Left lung (tissue), 10 donors: ENCODE results near the gene CDKN2AIPNL. TPM values are rescaled to one million over a fixed set of nuclear protein-coding genes. Genes with fewer than 3 reads are reported as not detected.
A peak's percentile ranks its signal among the peaks of the same experiment; 100 is the strongest.
"Not testable (repeated sequence)": the region's sequence is repeated elsewhere in the genome, so short reads cannot be mapped to it uniquely, and the experiment has no call there.

Experiments
- ATAC-seq: fragments of 200-7000 bp; cut with Tn5 transposase; one replicate; pipeline ENCODE4 v1.9.1; 2020; ENCODE audit warnings: moderate library complexity
- DNase-seq, 4 donors: peaks; one replicate each; pipeline ENCODE4 v3.0.0-alpha.2; 2013 to 2020
- H3K27ac ChIP-seq, 2 donors: fragments of 200-600 bp; sonication (generic) in 1 of 2; one replicate each; pipeline versions ENCODE4 v1.5.0 to v1.8.0; 2020 to 2021
- H3K27me3 ChIP-seq, 2 donors: fragments of 200-600 bp; sonication (generic) in 1 of 2; one replicate each; pipeline versions ENCODE4 v1.5.0 to v1.8.0; 2020 to 2021
- H3K36me3 ChIP-seq, 2 donors: fragments of 200-600 bp; sonication (generic) in 1 of 2; one replicate each; pipeline versions ENCODE4 v1.5.0 to v1.8.0; 2020 to 2021
- H3K4me1 ChIP-seq, 2 donors: fragments of 200-600 bp; one replicate each; pipeline ENCODE4 v1.8.0; 2021
- H3K4me3 ChIP-seq, 2 donors: fragments of 200-600 bp; sonication (generic) in 1 of 2; one replicate each; pipeline versions ENCODE4 v1.5.0 to v1.8.0; 2020 to 2021; ENCODE audit warnings: mild to moderate bottlenecking in 1 of 2
- H3K9me3 ChIP-seq, 2 donors: fragments of 200-600 bp; sonication (generic) in 1 of 2; one replicate each; pipeline versions ENCODE4 v1.5.0 to v1.8.0; 2020 to 2021
- intact Hi-C, 2 donors: fragments of 100-400 bp; cut with DNase I; formaldehyde crosslinking; loops; one replicate each; pipeline versions ENCODE4 v1.11.2 to v1.14.2; 2022
- polyA plus RNA-seq, 6 donors: library from polyadenylated mRNA; unstranded; fragments of 120-200 nt; gene quantifications; one replicate each; pipeline ENCODE4 v1.2.1, GENCODE V29; 2013; ENCODE audit not compliant: insufficient read length in 6 of 6
- total RNA-seq, 2 donors: library from RNA; stranded (reverse); fragmentation: NEBNext Ultra II Directional; extraction: Animal tissue kit (Norgen Biotek cat#: 25700); gene quantifications; one replicate each; pipeline ENCODE4 v1.2.1, GENCODE V29; 2021
- TF ChIP-seq, protein P1 (sequence below), 2 donors: fragments of 200-600 bp; sonication (generic) in 1 of 2; IDR thresholded peaks; one replicate each; pipeline versions ENCODE4 v1.5.0 to v1.8.0; 2021; ENCODE audit warnings: antibody characterized with exemption in 2 of 2
- donor health status: DM: no; HTN: yes; CAD: no.
- donor health status: DM: no; HTN: no; CAD: no.

The CDKN2AIPNL gene
- total and polyA plus RNA-seq, 8 donors, result 15.5 to 30.8 (median 26.6) TPM

DNA sequence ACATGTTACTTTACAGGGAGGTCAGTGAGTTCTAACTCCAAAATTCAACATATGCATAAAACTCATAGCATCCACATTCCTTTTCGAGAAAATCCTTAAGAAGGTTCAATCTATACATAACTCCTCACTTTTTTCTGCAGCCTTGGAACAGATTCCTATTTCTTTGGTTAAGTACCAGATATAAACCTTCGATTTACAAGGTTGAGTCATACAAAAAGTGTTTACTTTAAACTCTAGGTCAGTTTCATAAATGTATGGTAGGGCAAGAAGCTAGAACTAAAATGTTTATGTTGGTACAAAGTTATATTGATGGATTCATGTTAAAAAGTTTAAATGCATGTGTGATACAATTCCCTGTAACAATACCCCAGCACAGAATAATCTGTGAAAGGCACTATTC is 19.4 kb downstream of the CDKN2AIPNL start:
- peaks cover 0 to 99% of the 10 kb centered on the region in 2 donors for H3K36me3 ChIP-seq
- H3K4me1 ChIP-seq, result no peaks in the 10 kb centered on the region
- no peak overlapping the region for H3K4me3 ChIP-seq
- ATAC-seq (no peak), DNase-seq (no peak)
- TF ChIP-seq, protein P1, sequence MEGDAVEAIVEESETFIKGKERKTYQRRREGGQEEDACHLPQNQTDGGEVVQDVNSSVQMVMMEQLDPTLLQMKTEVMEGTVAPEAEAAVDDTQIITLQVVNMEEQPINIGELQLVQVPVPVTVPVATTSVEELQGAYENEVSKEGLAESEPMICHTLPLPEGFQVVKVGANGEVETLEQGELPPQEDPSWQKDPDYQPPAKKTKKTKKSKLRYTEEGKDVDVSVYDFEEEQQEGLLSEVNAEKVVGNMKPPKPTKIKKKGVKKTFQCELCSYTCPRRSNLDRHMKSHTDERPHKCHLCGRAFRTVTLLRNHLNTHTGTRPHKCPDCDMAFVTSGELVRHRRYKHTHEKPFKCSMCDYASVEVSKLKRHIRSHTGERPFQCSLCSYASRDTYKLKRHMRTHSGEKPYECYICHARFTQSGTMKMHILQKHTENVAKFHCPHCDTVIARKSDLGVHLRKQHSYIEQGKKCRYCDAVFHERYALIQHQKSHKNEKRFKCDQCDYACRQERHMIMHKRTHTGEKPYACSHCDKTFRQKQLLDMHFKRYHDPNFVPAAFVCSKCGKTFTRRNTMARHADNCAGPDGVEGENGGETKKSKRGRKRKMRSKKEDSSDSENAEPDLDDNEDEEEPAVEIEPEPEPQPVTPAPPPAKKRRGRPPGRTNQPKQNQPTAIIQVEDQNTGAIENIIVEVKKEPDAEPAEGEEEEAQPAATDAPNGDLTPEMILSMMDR (IDR thresholded peaks at IDR 0.05), result no peak
- intact Hi-C loops, result no loop called here
- no peaks in the 10 kb centered on the region for H3K27me3 ChIP-seq
- no peak overlapping the region for H3K27ac ChIP-seq
- H3K9me3 ChIP-seq, result no peaks in the 10 kb centered on the region

DNA sequence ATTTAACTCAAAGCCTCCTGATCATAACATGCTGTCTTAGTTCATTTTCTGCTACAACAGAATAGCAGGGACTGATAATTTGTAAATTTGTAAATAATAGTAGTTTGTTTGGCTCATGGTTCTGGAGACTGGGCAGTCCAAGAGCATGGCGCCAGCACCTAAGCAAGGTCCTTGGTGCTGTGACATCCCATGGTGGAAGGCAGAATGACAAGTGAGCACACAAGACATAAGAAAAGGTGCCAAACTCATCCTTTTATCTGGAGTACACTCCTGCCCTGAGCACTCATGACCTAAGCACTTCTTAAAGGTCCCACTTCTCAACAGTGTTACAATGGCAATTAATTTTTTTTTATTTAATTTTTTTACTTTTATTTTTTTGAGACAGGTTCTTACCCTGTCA is 24.2 kb downstream of the CDKN2AIPNL start:
- intact Hi-C loops, result no loop called here
- no peaks in the 10 kb centered on the region for H3K9me3 ChIP-seq
- ATAC-seq, result no peak
- H3K27ac ChIP-seq, result no peak overlapping the region
- TF ChIP-seq, protein P1 (IDR thresholded peaks at IDR 0.05), result no peak
- no peaks in the 10 kb centered on the region for H3K4me1 ChIP-seq
- DNase-seq, result no peak
- peaks cover 0 to 100% of the 10 kb centered on the region in 2 donors for H3K36me3 ChIP-seq
- H3K4me3 ChIP-seq, result no peak overlapping the region
- no peaks in the 10 kb centered on the region for H3K27me3 ChIP-seq

DNA sequence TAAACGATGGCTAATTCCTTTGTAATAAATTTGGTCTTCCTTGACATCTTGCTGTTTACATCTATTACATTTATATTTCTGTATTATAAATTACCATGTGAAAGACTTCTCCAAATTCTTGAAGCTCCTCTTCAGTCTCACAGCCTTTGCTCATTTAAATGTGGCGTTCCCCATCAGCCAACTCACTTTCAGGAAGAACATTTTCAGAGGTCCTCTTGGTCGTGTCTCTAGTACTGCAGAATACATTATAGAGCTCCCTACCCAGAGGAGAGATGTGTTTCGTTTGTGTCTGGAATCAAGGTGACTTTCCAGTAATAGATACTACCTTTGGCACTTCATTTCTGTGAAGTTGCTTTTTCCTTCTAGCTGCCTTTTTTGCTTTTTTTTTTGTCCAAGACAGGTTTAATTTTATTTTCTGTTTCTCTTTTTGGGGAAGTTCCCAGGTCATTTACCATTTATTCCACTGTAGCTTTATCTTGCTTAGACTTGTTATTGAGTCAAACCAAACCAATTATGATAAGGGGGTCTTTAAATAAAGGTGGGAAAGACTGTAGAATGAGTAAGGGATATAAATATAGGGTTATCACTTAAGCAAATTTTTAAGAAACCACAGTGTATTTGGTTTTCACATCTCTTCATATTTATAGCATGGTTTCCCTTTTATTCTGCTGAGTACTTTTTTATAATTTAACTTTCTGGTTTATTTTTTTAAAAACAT is 27.5 kb downstream of the CDKN2AIPNL start:
- intact Hi-C loops, result no loop called here
- no peak for ATAC-seq
- no peak for DNase-seq
- H3K9me3 ChIP-seq, result no peaks in the 10 kb centered on the region
- H3K4me3 ChIP-seq, result no peak overlapping the region
- TF ChIP-seq, protein P1 (IDR thresholded peaks at IDR 0.05), result no peak
- no peak overlapping the region for H3K27ac ChIP-seq
- no peaks in the 10 kb centered on the region for H3K27me3 ChIP-seq
- H3K36me3 ChIP-seq, result peaks cover 7 to 100% of the 10 kb centered on the region in 2 donors
- no peaks in the 10 kb centered on the region for H3K4me1 ChIP-seq

DNA sequence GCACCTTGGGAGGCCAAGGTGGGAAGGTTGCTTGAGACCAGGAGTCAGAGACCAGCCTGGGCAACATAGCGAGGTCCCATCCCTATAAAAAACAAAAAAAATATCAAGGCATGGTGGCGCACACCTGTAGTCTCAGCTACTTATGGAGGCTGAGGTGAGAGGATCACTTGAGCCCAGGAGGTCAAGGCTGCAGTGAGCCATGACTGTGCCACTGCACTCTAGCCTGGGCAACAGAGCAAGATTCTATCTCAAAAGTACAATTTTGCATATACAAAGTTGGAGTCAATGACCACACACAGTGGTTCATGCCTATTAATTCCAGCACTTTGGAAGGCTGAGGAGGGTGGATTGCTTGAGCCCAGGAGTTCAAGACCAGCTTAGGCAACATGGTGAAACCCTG is 29.5 kb downstream of the CDKN2AIPNL start:
- H3K4me3 ChIP-seq, H3K27me3 ChIP-seq, ATAC-seq, intact Hi-C loops, H3K9me3 ChIP-seq, H3K27ac ChIP-seq, DNase-seq, H3K4me1 ChIP-seq: not testable (repeated sequence)
- H3K36me3 ChIP-seq, result peaks cover 7 to 100% of the 10 kb centered on the region in 2 donors

DNA sequence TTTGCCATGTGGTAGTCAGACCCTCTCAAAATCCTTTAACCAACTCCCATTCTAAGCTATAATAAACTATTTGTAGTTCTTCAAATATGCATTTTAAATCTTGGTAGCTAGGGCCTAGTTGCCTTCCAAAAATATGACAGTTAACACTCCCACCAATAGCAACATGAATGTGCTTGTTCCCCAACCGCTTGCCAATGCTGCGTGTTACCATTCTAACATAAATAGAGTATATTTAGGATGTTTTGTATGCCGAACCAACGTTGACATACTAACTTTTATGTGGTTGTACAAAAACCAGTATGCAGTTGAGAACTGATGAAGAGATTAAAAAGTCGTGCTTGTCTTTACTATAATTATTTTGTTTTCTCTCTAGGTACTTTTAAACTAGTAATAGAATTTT is 31.3 kb downstream of the CDKN2AIPNL start:
- peaks cover 7 to 91% of the 10 kb centered on the region in 2 donors for H3K36me3 ChIP-seq
- intact Hi-C loops, result no loop called here
- no peaks in the 10 kb centered on the region for H3K27me3 ChIP-seq
- ATAC-seq, result no peak
- DNase-seq, result no peak
- no peaks in the 10 kb centered on the region for H3K9me3 ChIP-seq
- TF ChIP-seq, protein P1 (IDR thresholded peaks at IDR 0.05), result no peak
- H3K4me3 ChIP-seq, result no peak overlapping the region
- H3K27ac ChIP-seq, result no peak overlapping the region
- H3K4me1 ChIP-seq, result no peaks in the 10 kb centered on the region

DNA sequence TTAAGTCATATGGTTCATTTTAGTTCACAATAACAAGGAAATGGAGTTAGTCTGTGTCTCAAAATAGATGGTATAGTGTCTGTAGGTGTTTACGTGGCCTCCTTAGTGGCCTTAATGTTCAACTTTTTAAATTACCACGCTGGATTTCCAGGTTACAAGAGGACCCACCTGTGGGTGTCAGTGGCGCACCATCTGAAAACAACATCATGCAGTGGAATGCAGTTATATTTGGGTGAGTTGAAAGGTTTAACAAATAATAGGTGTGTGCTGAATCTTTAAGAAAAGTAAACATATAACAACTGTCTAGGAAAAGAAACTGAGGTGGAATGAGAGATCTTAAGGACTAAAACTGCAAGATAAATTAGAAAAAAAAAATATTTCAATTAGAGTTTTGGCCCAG is 37.4 kb downstream of the CDKN2AIPNL start:
- Histone ChIP-seq H3K9me3 (no peaks in the 10 kb centered on the region), H3K4me1 (peaks cover 6 to 40% of the 10 kb centered on the region in 2 donors), H3K36me3 (peaks cover 0 to 42% of the 10 kb centered on the region in 2 donors), H3K27ac (no peak overlapping the region), H3K4me3 (no peak overlapping the region), H3K27me3 (no peaks in the 10 kb centered on the region)
- intact Hi-C loops, result no loop called here
- ATAC-seq (no peak), DNase-seq (no peak)
- TF ChIP-seq, protein P1 (IDR thresholded peaks at IDR 0.05), result no peak

DNA sequence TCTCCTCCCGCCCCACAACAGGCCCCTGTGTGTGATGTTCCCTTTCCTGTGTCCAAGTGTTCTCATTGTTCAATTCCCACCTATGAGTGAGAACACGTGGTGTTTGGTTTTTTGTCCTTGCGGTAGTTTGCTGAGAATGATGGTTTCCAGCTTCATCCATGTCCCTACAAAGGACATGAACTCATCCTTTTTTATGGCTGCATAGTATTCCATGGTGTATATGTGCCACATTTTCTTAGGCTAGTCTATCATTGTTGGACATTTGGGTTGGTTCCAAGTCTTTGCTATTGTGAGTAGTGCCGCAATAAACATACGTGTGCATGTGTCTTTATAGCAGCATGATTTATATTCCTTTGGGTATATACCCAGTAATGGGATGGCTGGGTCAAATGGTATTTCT is 38.0 kb downstream of the CDKN2AIPNL start:
- Histone ChIP-seq H3K36me3 (peaks cover 0 to 36% of the 10 kb centered on the region in 2 donors), H3K4me3 (peak overlapping the region; percentile 87 to 92), H3K4me1 (peaks cover 6 to 40% of the 10 kb centered on the region in 2 donors)
- intact Hi-C loops, H3K27me3 ChIP-seq, H3K9me3 ChIP-seq, ATAC-seq, H3K27ac ChIP-seq, DNase-seq: not testable (repeated sequence)
